ENCODE measurements around the gene ST8SIA4.

ST8SIA4 gene

DNA sequence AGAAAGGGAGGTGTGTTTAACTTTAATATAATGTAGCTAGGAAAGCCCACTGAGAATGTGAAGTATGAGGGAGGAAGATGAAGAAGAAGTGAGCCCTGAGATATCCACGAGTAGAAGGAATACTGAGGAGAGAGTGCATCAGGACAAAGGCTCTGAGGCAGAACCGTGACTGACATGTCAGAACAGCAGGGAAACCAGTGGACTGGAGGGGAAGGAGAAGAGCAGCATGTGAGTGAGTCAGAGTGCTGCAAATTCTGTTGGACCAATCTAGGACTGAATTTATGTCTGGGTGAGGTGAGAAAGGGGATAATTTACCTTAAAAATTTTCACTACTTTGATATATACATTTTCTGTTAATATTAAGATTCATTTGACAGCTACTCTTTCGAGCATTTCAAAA is 110.3 kb downstream of the ST8SIA4 start:
- H3K9me2 ChIP-seq (replicated peaks; ENCODE audit: insufficient read depth, low read length), result no peaks in the 10 kb centered on the region
- TF ChIP-seq EZH2 (optimal IDR thresholded peaks at IDR 0.05; ENCODE audit: low read depth, low read length) (no peak), EZH2phosphoT487 (IDR thresholded peaks at IDR 0.05; ENCODE audit: low read length) (no peak)
- TF ChIP-seq, protein P1, sequence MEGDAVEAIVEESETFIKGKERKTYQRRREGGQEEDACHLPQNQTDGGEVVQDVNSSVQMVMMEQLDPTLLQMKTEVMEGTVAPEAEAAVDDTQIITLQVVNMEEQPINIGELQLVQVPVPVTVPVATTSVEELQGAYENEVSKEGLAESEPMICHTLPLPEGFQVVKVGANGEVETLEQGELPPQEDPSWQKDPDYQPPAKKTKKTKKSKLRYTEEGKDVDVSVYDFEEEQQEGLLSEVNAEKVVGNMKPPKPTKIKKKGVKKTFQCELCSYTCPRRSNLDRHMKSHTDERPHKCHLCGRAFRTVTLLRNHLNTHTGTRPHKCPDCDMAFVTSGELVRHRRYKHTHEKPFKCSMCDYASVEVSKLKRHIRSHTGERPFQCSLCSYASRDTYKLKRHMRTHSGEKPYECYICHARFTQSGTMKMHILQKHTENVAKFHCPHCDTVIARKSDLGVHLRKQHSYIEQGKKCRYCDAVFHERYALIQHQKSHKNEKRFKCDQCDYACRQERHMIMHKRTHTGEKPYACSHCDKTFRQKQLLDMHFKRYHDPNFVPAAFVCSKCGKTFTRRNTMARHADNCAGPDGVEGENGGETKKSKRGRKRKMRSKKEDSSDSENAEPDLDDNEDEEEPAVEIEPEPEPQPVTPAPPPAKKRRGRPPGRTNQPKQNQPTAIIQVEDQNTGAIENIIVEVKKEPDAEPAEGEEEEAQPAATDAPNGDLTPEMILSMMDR (IDR thresholded peaks at IDR 0.05; ENCODE audit: low read length), result no peak
- no peaks in the 10 kb centered on the region for H3K27me3 ChIP-seq (replicated peaks; ENCODE audit: insufficient read depth, low read length)
- no peak overlapping the region for H3K9ac ChIP-seq (ENCODE audit: low read length)
- peaks cover 12% of the 10 kb centered on the region for H3F3A ChIP-seq (ENCODE audit: insufficient read depth, low read length)
- no peaks in the 10 kb centered on the region for H4K20me1 ChIP-seq (ENCODE audit: insufficient read depth, low read length)
- H3K79me2 ChIP-seq (ENCODE audit: low read length), result no peaks in the 10 kb centered on the region
- H3K9me3 ChIP-seq (replicated peaks; ENCODE audit: insufficient read depth, low read length), result no peaks in the 10 kb centered on the region
- H3K4me2 ChIP-seq (ENCODE audit: low read depth, low read length), result no peak overlapping the region
- no peak overlapping the region for H2AFZ ChIP-seq (ENCODE audit: low read length)
- H3K27ac ChIP-seq (ENCODE audit: low read length), result no peak overlapping the region
- no peak overlapping the region for H3K4me3 ChIP-seq (ENCODE audit: low read length)
- no peak for DNase-seq
- H3K4me1 ChIP-seq (ENCODE audit: low read length), result peaks cover 18% of the 10 kb centered on the region
- no peaks in the 10 kb centered on the region for H3K36me3 ChIP-seq (replicated peaks; ENCODE audit: insufficient read depth, low read length)

DNA sequence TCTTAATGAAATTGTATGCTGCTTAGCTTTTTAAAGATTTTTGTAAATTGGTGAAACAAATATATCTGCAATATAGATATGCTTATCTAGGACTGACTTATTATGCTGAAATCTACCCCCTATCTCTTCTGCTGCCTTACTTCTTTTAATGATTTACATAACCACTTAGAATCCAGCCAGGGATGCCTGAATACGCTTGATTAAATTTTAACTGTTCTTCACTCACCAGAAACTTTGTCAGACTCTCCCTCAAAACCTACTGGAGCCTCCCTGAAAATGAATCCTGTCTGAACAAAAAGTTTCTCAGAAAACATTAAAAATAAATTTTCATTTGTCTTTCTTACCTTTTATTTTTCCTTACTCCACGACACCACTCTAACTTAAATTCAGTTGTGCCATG is 111.7 kb downstream of the ST8SIA4 start:
- no peak overlapping the region for H3K9ac ChIP-seq (ENCODE audit: low read length)
- DNase-seq, result no peak
- H3K27ac ChIP-seq (ENCODE audit: low read length), result no peak overlapping the region
- H3K36me3 ChIP-seq (replicated peaks; ENCODE audit: insufficient read depth, low read length), result no peaks in the 10 kb centered on the region
- H3K9me3 ChIP-seq (replicated peaks; ENCODE audit: insufficient read depth, low read length), result no peaks in the 10 kb centered on the region
- H3K4me3 ChIP-seq (ENCODE audit: low read length), result no peak overlapping the region
- peaks cover 12% of the 10 kb centered on the region for H3F3A ChIP-seq (ENCODE audit: insufficient read depth, low read length)
- no peak for TF ChIP-seq EZH2 (optimal IDR thresholded peaks at IDR 0.05; ENCODE audit: low read depth, low read length)
- H3K4me1 ChIP-seq (ENCODE audit: low read length), result peaks cover 18% of the 10 kb centered on the region
- no peaks in the 10 kb centered on the region for H3K27me3 ChIP-seq (replicated peaks; ENCODE audit: insufficient read depth, low read length)
- H4K20me1 ChIP-seq (ENCODE audit: insufficient read depth, low read length), result no peaks in the 10 kb centered on the region
- H3K4me2 ChIP-seq (ENCODE audit: low read depth, low read length), result no peak overlapping the region
- H3K79me2 ChIP-seq (ENCODE audit: low read length), result no peaks in the 10 kb centered on the region
- H2AFZ ChIP-seq (ENCODE audit: low read length), result no peak overlapping the region
- no peaks in the 10 kb centered on the region for H3K9me2 ChIP-seq (replicated peaks; ENCODE audit: insufficient read depth, low read length)

DNA sequence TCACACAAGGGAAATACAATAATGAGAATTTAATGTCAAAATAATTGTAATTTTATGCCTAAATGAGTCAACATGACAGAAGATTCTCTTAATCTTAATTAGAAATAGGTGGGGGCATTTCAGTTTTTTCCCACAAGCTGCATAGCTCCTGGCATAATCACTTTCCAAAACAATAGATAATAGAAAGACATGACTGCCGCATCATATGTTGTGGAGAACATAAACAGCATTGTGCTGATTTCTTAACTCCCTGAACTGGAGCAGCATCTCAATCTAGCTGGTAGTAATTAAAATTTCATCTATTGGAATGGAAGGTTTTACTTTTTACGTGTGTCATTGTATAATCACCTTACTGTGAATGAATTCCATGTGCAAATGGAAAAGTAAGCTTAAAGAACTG is 112.1 kb downstream of the ST8SIA4 start:
- no peaks in the 10 kb centered on the region for H3K79me2 ChIP-seq (ENCODE audit: low read length)
- no peak overlapping the region for H3K9ac ChIP-seq (ENCODE audit: low read length)
- no peaks in the 10 kb centered on the region for H3K9me3 ChIP-seq (replicated peaks; ENCODE audit: insufficient read depth, low read length)
- no peaks in the 10 kb centered on the region for H4K20me1 ChIP-seq (ENCODE audit: insufficient read depth, low read length)
- no peaks in the 10 kb centered on the region for H3K9me2 ChIP-seq (replicated peaks; ENCODE audit: insufficient read depth, low read length)
- TF ChIP-seq EZH2 (optimal IDR thresholded peaks at IDR 0.05; ENCODE audit: low read depth, low read length) (no peak), EZH2phosphoT487 (IDR thresholded peaks at IDR 0.05; ENCODE audit: low read length) (no peak)
- TF ChIP-seq, protein P1 (IDR thresholded peaks at IDR 0.05; ENCODE audit: low read length), result no peak
- H3K27ac ChIP-seq (ENCODE audit: low read length), result peak overlapping the region; percentile 59; the same call in 1 of the 2 replicates
- peaks cover 12% of the 10 kb centered on the region for H3F3A ChIP-seq (ENCODE audit: insufficient read depth, low read length)
- H2AFZ ChIP-seq (ENCODE audit: low read length), result peak overlapping the region; percentile 59; the same call in 1 of the 2 replicates
- H3K27me3 ChIP-seq (replicated peaks; ENCODE audit: insufficient read depth, low read length), result no peaks in the 10 kb centered on the region
- peak overlapping the region; percentile 83; the same call in 1 of the 2 replicates for H3K4me2 ChIP-seq (ENCODE audit: low read depth, low read length)
- no peak for DNase-seq
- peak overlapping the region; percentile 28; the same call in 1 of the 2 replicates for H3K4me3 ChIP-seq (ENCODE audit: low read length)
- H3K4me1 ChIP-seq (ENCODE audit: low read length), result peaks cover 18% of the 10 kb centered on the region
- H3K36me3 ChIP-seq (replicated peaks; ENCODE audit: insufficient read depth, low read length), result no peaks in the 10 kb centered on the region

DNA sequence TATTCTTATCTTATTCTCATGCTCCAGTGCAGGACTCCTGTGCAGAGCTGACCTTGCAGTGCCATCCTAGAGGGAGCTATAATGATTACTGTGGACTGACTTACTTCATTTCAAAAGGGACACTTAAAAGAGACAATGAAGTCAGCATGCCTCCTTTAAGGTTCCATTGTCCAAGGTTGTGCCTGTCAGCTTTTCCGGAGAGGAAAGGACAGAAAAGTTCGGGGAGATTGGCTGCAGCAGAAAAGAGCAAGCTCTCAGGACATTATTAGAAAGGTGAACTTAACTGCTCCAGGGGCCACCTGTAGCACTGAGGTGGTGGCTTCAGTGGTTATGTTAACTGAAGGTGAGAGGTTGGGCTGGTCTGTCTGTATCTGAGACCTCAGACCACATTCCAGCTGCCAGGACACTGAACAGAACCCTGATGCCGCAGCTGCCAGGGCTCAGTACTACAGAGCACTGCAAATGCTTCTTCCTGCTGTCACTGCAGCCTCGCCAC is 112.9 kb downstream of the ST8SIA4 start:
- peaks cover 18% of the 10 kb centered on the region for H3K4me1 ChIP-seq (ENCODE audit: low read length)
- peak overlapping the region; percentile 83 for H3K4me2 ChIP-seq (ENCODE audit: low read depth, low read length)
- no peaks in the 10 kb centered on the region for H3K9me2 ChIP-seq (replicated peaks; ENCODE audit: insufficient read depth, low read length)
- no peaks in the 10 kb centered on the region for H4K20me1 ChIP-seq (ENCODE audit: insufficient read depth, low read length)
- TF ChIP-seq EZH2 (optimal IDR thresholded peaks at IDR 0.05; ENCODE audit: low read depth, low read length), result no peak
- TF ChIP-seq, protein P1 (IDR thresholded peaks at IDR 0.05; ENCODE audit: low read length), result peak; percentile 50
- peak overlapping the region; percentile 42 for H3K4me3 ChIP-seq (ENCODE audit: low read length)
- H3K9me3 ChIP-seq (replicated peaks; ENCODE audit: insufficient read depth, low read length), result no peaks in the 10 kb centered on the region
- peak overlapping the region; percentile 59; the same call in 1 of the 2 replicates for H3K27ac ChIP-seq (ENCODE audit: low read length)
- peak; percentile 95 for DNase-seq
- H2AFZ ChIP-seq (ENCODE audit: low read length), result peak overlapping the region; percentile 59
- no peak overlapping the region for H3K9ac ChIP-seq (ENCODE audit: low read length)
- H3K36me3 ChIP-seq (replicated peaks; ENCODE audit: insufficient read depth, low read length), result no peaks in the 10 kb centered on the region
- H3K27me3 ChIP-seq (replicated peaks; ENCODE audit: insufficient read depth, low read length), result no peaks in the 10 kb centered on the region
- no peaks in the 10 kb centered on the region for H3K79me2 ChIP-seq (ENCODE audit: low read length)
- H3F3A ChIP-seq (ENCODE audit: insufficient read depth, low read length), result peaks cover 12% of the 10 kb centered on the region
